ENCODE data around the gene RNF212B.

The RNF212B gene

GRCh38 chr14:23209651-23210423, 27.9 kb upstream of the RNF212B start (continued):
- no peak for TF ChIP-seq ZNF157 (tag by site-specific recombination; IDR thresholded peaks at IDR 0.05)

GRCh38 chr14:23215421-23215820, 22.3 kb upstream of the RNF212B start:
- Histone ChIP-seq H3K4me3 (ENCODE audit: low read depth, low read length) (no peak overlapping the region), H3K27ac (ENCODE audit: extremely low read depth, low read depth, low read length) (no peak overlapping the region), H3K4me1 (ENCODE audit: control insufficient read depth, insufficient read depth, low read length) (no peaks in the 10 kb centered on the region), H3K9me3 (ENCODE audit: control insufficient read depth, insufficient read depth, low read depth, low read length) (no peaks in the 10 kb centered on the region), H3K36me3 (ENCODE audit: control insufficient read depth in 2 of 2, insufficient read depth in 1 of 2, low read length in 2 of 2) (no peaks in the 10 kb centered on the region)
- CTCF ChIA-PET, result no interaction called here
- POLR2A ChIA-PET, result interaction anchor here (0.6 kb wide), 1 partner anchor 21 kb away, joined by 4 read pairs; no protein-coding TSS in a partner anchor
- peak; percentile 23 for TF ChIP-seq SETDB1 (IDR thresholded peaks at IDR 0.05; ENCODE audit: insufficient read length, low read length)
- no peak for TF ChIP-seq ZFP69B (tag by site-specific recombination; IDR thresholded peaks at IDR 0.05)
- no peak for TF ChIP-seq MZF1 (tag by site-specific recombination; IDR thresholded peaks at IDR 0.05; ENCODE audit: borderline replicate concordance)
- TF ChIP-seq ZFP3 (tag by site-specific recombination; IDR thresholded peaks at IDR 0.05; ENCODE audit: low read depth), result no peak
- TF ChIP-seq PBX3 (CRISPR knock-in tag; IDR thresholded peaks at IDR 0.05), result no peak
- no peak for TF ChIP-seq ZBTB1 (tag by site-specific recombination; IDR thresholded peaks at IDR 0.05)

GRCh38 chr14:23217032-23218020, 20.4 kb upstream of the RNF212B start:
- no peak overlapping the region for H3K27ac ChIP-seq (ENCODE audit: extremely low read depth, low read depth, low read length)
- H3K4me1 ChIP-seq (ENCODE audit: control insufficient read depth, insufficient read depth, low read length), result no peaks in the 10 kb centered on the region
- ChIA-PET POLR2A (no interaction called here), CTCF (interaction anchor here (0.6 kb wide), 1 partner anchor 17 kb away, joined by 8 read pairs; no protein-coding TSS in a partner anchor)
- no peaks in the 10 kb centered on the region for H3K36me3 ChIP-seq (ENCODE audit: control insufficient read depth in 2 of 2, insufficient read depth in 1 of 2, low read length in 2 of 2)
- H3K9me3 ChIP-seq (ENCODE audit: control insufficient read depth, insufficient read depth, low read depth, low read length), result no peaks in the 10 kb centered on the region
- TF ChIP-seq ZNF692 (tag by site-specific recombination; IDR thresholded peaks at IDR 0.05), result no peak
- no peak for TF ChIP-seq ZNF521 (tag by site-specific recombination; IDR thresholded peaks at IDR 0.05)
- no peak for TF ChIP-seq ZSCAN4 (tag by site-specific recombination; IDR thresholded peaks at IDR 0.05)
- TF ChIP-seq TRIM28 (IDR thresholded peaks at IDR 0.05; ENCODE audit: borderline replicate concordance, low read length), result no peak
- no peak for TF ChIP-seq PRDM1 (tag by site-specific recombination; IDR thresholded peaks at IDR 0.05)
- no peak overlapping the region for H3K4me3 ChIP-seq (ENCODE audit: low read depth, low read length)

- POLR2A ChIA-PET, result interaction anchor here (0.6 to 0.7 kb wide), 2 partner anchors 24 to 147 kb away, joined by 3 read pairs; no protein-coding TSS in a partner anchor
Observed at GRCh38 chr14:23219075-23219474, 18.7 kb upstream of the RNF212B start.

More at GRCh38 chr14:23219075-23219474, 18.7 kb upstream of the RNF212B start:
- H3K4me3 ChIP-seq (ENCODE audit: low read depth, low read length), result no peak overlapping the region
- H3K27ac ChIP-seq (ENCODE audit: extremely low read depth, low read depth, low read length), result no peak overlapping the region
- CTCF ChIA-PET, result interaction anchor here (0.6 to 2.1 kb wide), 2 partner anchors 12 to 98 kb away, joined by 3 to 11 read pairs; no protein-coding TSS in a partner anchor
- TF ChIP-seq ZNF707 (tag by site-specific recombination; IDR thresholded peaks at IDR 0.05) (no peak), ZNF654 (tag by site-specific recombination; IDR thresholded peaks at IDR 0.05; ENCODE audit: low read depth) (no peak), ATF2 (tag by site-specific recombination; IDR thresholded peaks at IDR 0.05; ENCODE audit: low read depth) (no peak), SP2 (tag by site-specific recombination; IDR thresholded peaks at IDR 0.05) (no peak), YY1 (tag by site-specific recombination; IDR thresholded peaks at IDR 0.05) (no peak), ZNF19 (tag by site-specific recombination; IDR thresholded peaks at IDR 0.05; ENCODE audit: low read depth) (no peak), ZNF350 (tag by site-specific recombination; IDR thresholded peaks at IDR 0.05) (no peak), ZNF404 (tag by site-specific recombination; IDR thresholded peaks at IDR 0.05) (no peak), ZNF112 (tag by site-specific recombination; IDR thresholded peaks at IDR 0.05) (no peak), ZBTB1 (tag by site-specific recombination; IDR thresholded peaks at IDR 0.05) (no peak), ZNF624 (tag by site-specific recombination; IDR thresholded peaks at IDR 0.05) (no peak), ZNF792 (tag by site-specific recombination; IDR thresholded peaks at IDR 0.05) (no peak)
- no peaks in the 10 kb centered on the region for H3K36me3 ChIP-seq (ENCODE audit: control insufficient read depth in 2 of 2, insufficient read depth in 1 of 2, low read length in 2 of 2)
- H3K4me1 ChIP-seq (ENCODE audit: control insufficient read depth, insufficient read depth, low read length), result no peaks in the 10 kb centered on the region
- no peaks in the 10 kb centered on the region for H3K9me3 ChIP-seq (ENCODE audit: control insufficient read depth, insufficient read depth, low read depth, low read length)

All from HEK293 (cell line).